HepG2 (cell line): ENCODE data around the gene STK39. TPM values are rescaled to one million over a fixed set of nuclear protein-coding genes. Genes with fewer than 3 reads are reported as not detected.

Experiments used
- ATAC-seq: fragments of 200-7000 bp; cut with Tn5 transposase; 3 replicates; pipeline ENCODE4 v1.9.1; 2020; ENCODE audit warnings: mild to moderate bottlenecking, moderate library complexity
- BruUV-seq: library from RNA; stranded (reverse); fragments of 400-500 nt; replicated peaks from 2 replicates; lab custom pipeline; 2021; lab: Mats Ljungman, UMichigan
- CTCF ChIA-PET: fragments of 300-600 bp; formaldehyde crosslinking; extraction: SDS; loops from one replicate; lab custom pipeline; 2021; ENCODE audit warnings: low total read pairs, inconsistent platforms, low intra/inter-chr PET ratio; lab: Yijun Ruan, JAX
- POLR2A ChIA-PET: fragments of 350-600 bp; sonication (Branson Sonifier 250); formaldehyde crosslinking; loops from one replicate; lab custom pipeline; 2020; ENCODE audit warnings: antibody characterized with exemption, inconsistent platforms; lab: Yijun Ruan, JAX
- DNase-seq: peaks from one replicate; pipeline ENCODE4 v3.0.0-alpha.2; 2015; ENCODE audit warnings: low spot score
- FAIRE-seq: peaks from 3 replicates; lab custom pipeline; 2011; peaks lifted over from hg19 to GRCh38; lab: Jason Lieb, UNC
- H2AFZ ChIP-seq: one replicate; pipeline ENCODE4 v1.6.1; 2011; ENCODE audit warnings: low read length, inconsistent platforms
- H3K27ac ChIP-seq: fragments of 300-600 bp; 3 replicates; pipeline ENCODE4 v1.8.0; 2011; ENCODE audit warnings: mixed run types, mild to moderate bottlenecking, mixed read lengths, low read length, inconsistent platforms; ENCODE audit not compliant: insufficient read depth; ENCODE audit errors: extremely low read length
- H3K27me3 ChIP-seq, 2 experiments: fragments of 200-600 bp in 1 of 2; 2 replicates in 1 of 2; 3 replicates in 1 of 2; pipeline versions ENCODE4 v1.6.0 to v1.8.0; 2011; ENCODE audit warnings: low read length in 2 of 2, mild to moderate bottlenecking in 2 of 2, moderate library complexity in 2 of 2, inconsistent platforms in 1 of 2; ENCODE audit not compliant: insufficient read depth in 2 of 2, control insufficient read depth in 1 of 2
- H3K36me3 ChIP-seq, 2 experiments: fragments of 200-600 bp in 1 of 2; replicated peaks in 1 of 2; 2 replicates in 1 of 2; 3 replicates in 1 of 2; pipeline versions ENCODE4 v1.5.1 to v1.8.0; 2011; ENCODE audit warnings: low read length in 2 of 2, inconsistent platforms in 1 of 2; ENCODE audit not compliant: insufficient read depth in 2 of 2, control insufficient read depth in 1 of 2
- H3K4me1 ChIP-seq: 2 replicates; pipeline ENCODE4 v1.5.1; 2012; ENCODE audit warnings: low read length, inconsistent platforms; ENCODE audit not compliant: insufficient read depth
- H3K4me2 ChIP-seq: 2 replicates; pipeline ENCODE4 v1.6.0; 2011; ENCODE audit warnings: low read depth, low read length, inconsistent platforms
- H3K4me3 ChIP-seq, 3 experiments: fragments of 200-600 bp in 1 of 3; sonication (generic), shearing (Covaris generic) in 1 of 3; replicated peaks in 1 of 3; 2 replicates each; pipeline ENCODE4 v1.5.1; 2011 to 2016; ENCODE audit warnings: low read length in 3 of 3, inconsistent platforms in 2 of 3, low read depth in 2 of 3, mild to moderate bottlenecking in 2 of 3, control low read depth in 1 of 3, mixed read lengths in 1 of 3; ENCODE audit not compliant: insufficient read depth in 1 of 3
- H3K79me2 ChIP-seq: one replicate; pipeline ENCODE4 v1.6.1; 2011; ENCODE audit warnings: low read length, inconsistent platforms; ENCODE audit not compliant: insufficient read depth
- H3K9ac ChIP-seq: 2 replicates; pipeline ENCODE4 v1.6.0; 2011; ENCODE audit warnings: mild to moderate bottlenecking, low read depth, low read length, inconsistent platforms; ENCODE audit not compliant: insufficient read depth
- H3K9me3 ChIP-seq: 2 replicates; pipeline ENCODE4 v1.5.1; 2012; ENCODE audit warnings: mild to moderate bottlenecking, low read length
- H4K20me1 ChIP-seq: 2 replicates; pipeline ENCODE4 v1.6.0; 2011; ENCODE audit warnings: inconsistent platforms, mild to moderate bottlenecking, low read length, moderate library complexity; ENCODE audit not compliant: insufficient read depth
- HOXA9 ChIP-seq: sonication (generic); formaldehyde crosslinking; IDR thresholded peaks from 2 replicates; pipeline ENCODE4 v1.8.1; 2022; ENCODE audit warnings: missing genetic modification reagents, mild to moderate bottlenecking, moderate library complexity, borderline replicate concordance
- MBD4 ChIP-seq: IDR thresholded peaks from 2 replicates; pipeline ENCODE4 v1.6.1; 2012; ENCODE audit warnings: low read length, inconsistent platforms, borderline replicate concordance
- TSC22D2 ChIP-seq: sonication (generic); formaldehyde crosslinking; IDR thresholded peaks from 2 replicates; pipeline ENCODE4 v1.5.1; 2020; ENCODE audit warnings: missing genetic modification reagents, mild to moderate bottlenecking, borderline replicate concordance
- WGBS: methylation state at CpG from one replicate; pipeline ENCODE4 v1.1.6; 2017; ENCODE audit warnings: low lambda C conversion rate; 5-methylcytosine and 5-hydroxymethylcytosine counted together
- in situ Hi-C: cut with HindIII; loops from 2 replicates; pipeline ENCODE4 v1.10.0; 2017; ENCODE audit warnings: low pct_unique_long_range_greater_than_20kb; ENCODE audit not compliant: extremely low pct_ligation_motif_present
- intact Hi-C: fragments of 100-400 bp; cut with micrococcal nuclease; formaldehyde crosslinking; loops from one replicate; pipeline ENCODE4 v1.10.0; 2022; ENCODE audit not compliant: unreplicated experiment
- polyA plus RNA-seq, 8 experiments: library from polyadenylated mRNA; depleted of rRNA in 3 of 8; stranded (reverse) in 7 of 8; unstranded in 1 of 8; fragments of >200 nt; fragmentation: Illumina TruSeq in 4 of 8; extraction: Trizol in 4 of 8; gene quantifications; 2 replicates each; pipeline versions ENCODE4 v1.2.1 to v1.2.3, GENCODE V29; 2011 to 2016; ENCODE audit warnings: low read depth in 4 of 8, missing spikeins in 1 of 8, mixed read lengths in 1 of 8; ENCODE audit not compliant: insufficient read depth in 1 of 8
- total RNA-seq, 5 experiments: library from RNA; depleted of rRNA; stranded (reverse); fragments of >200 nt; fragmentation: Illumina TruSeq; extraction: Trizol; gene quantifications; 2 replicates each; pipeline ENCODE4 v1.2.3, GENCODE V29; 2016; ENCODE audit warnings: low read depth in 1 of 5

Gene STK39
- total and polyA plus RNA-seq, 2 of the 13 experiments (the other 11 are each of a cell fraction or from before 2014, with no cell fraction given): 27.3 to 38.4 TPM

- TF ChIP-seq HOXA9 (CRISPR knock-in tag) (no peak), TSC22D2 (CRISPR knock-in tag) (no peak)
- Histone ChIP-seq H3K79me2 (no peaks in the 10 kb centered on the region), H3K4me2 (no peak overlapping the region), H3K4me3 (no peak overlapping the region), H3K36me3 (no peaks in the 10 kb centered on the region; a peak in 2 of 5 replicates), H3K27me3 (no peaks in the 10 kb centered on the region), H4K20me1 (no peaks in the 10 kb centered on the region), H3K4me1 (no peaks in the 10 kb centered on the region), H2AFZ (no peak overlapping the region), H3K27ac (no peak overlapping the region), H3K9ac (no peak overlapping the region), H3K9me3 (no peaks in the 10 kb centered on the region)
- ATAC-seq (no peak; the same call in 2 of the 3 replicates), DNase-seq (no peak), FAIRE-seq (no peak)
- BruUV-seq: no TSS peak
- ChIA-PET POLR2A (no interaction called here), CTCF (no interaction called here)
- in situ Hi-C loops (loop anchor here (25.0 kb wide), 4 partner anchors 568 to 1218 kb away; partner anchors contain the start of gene XIRP2), intact Hi-C loops (no loop called here)
- WGBS: 97% methylated on average over 3 of the region's 3 CpGs
Observed at GRCh38 chr2:168105127-168105683, 142.2 kb downstream of the STK39 start.

GRCh38 chr2:168097431-168097830, 150.0 kb downstream of the STK39 start:
- POLR2A ChIA-PET: no interaction called here
- H3K36me3 ChIP-seq: peaks cover 0 to 20% of the 10 kb centered on the region in 2 experiments; a peak in 4 of 5 replicates
- no peaks in the 10 kb centered on the region for H3K9me3 ChIP-seq
- no peak for ATAC-seq
- in situ Hi-C loops: no loop called here
- no peak for DNase-seq
- no peaks in the 10 kb centered on the region for H3K27me3 ChIP-seq
- H2AFZ ChIP-seq: no peak overlapping the region
- H3K4me3 ChIP-seq: no peak overlapping the region
- 96% methylated on average over 5 of the region's 5 CpGs for WGBS
- FAIRE-seq: no peak
- no peak overlapping the region for H3K27ac ChIP-seq
- no peak overlapping the region for H3K4me2 ChIP-seq
- no TSS peak for BruUV-seq
- no peaks in the 10 kb centered on the region for H3K79me2 ChIP-seq
- intact Hi-C loops: no loop called here
- no peaks in the 10 kb centered on the region; the same call in 1 of the 2 replicates for H4K20me1 ChIP-seq
- no peak overlapping the region for H3K9ac ChIP-seq
- TF ChIP-seq MBD4: no peak
- no peaks in the 10 kb centered on the region for H3K4me1 ChIP-seq
- CTCF ChIA-PET: no interaction called here
